Effector memory CD4-positive, alpha-beta T cell (primary cell): ENCODE data around the gene MYDGF.

Experiments used
- DNase-seq, 3 donors: peaks; one replicate each; pipeline ENCODE4 v3.0.0-alpha.2; 2020
- H3K27ac ChIP-seq: 2 replicates; pipeline ENCODE4 v1.7.0; 2013; ENCODE audit warnings: mild to moderate bottlenecking, low read length, moderate library complexity; ENCODE audit not compliant: insufficient read depth, poor library complexity, severe bottlenecking
- H3K27me3 ChIP-seq: replicated peaks from 2 replicates; pipeline ENCODE4 v1.7.0; 2013; ENCODE audit warnings: mild to moderate bottlenecking, low read length; ENCODE audit not compliant: insufficient read depth, control insufficient read depth, poor library complexity, severe bottlenecking
- H3K36me3 ChIP-seq: 2 replicates; pipeline ENCODE4 v1.7.0; 2013; ENCODE audit warnings: mild to moderate bottlenecking, low read length, moderate library complexity; ENCODE audit not compliant: control insufficient read depth, insufficient read depth
- H3K4me1 ChIP-seq: 2 replicates; pipeline ENCODE4 v1.7.0; 2013; ENCODE audit warnings: low read length, mild to moderate bottlenecking; ENCODE audit not compliant: control insufficient read depth, insufficient read depth, poor library complexity, severe bottlenecking
- H3K4me3 ChIP-seq: 2 replicates; pipeline ENCODE4 v1.7.0; 2013; ENCODE audit warnings: low read length, low read depth, mild to moderate bottlenecking; ENCODE audit not compliant: insufficient read depth, poor library complexity, severe bottlenecking
- H3K9me3 ChIP-seq: 2 replicates; pipeline ENCODE4 v1.7.0; 2013; ENCODE audit warnings: mild to moderate bottlenecking, low read length, moderate library complexity; ENCODE audit not compliant: control insufficient read depth

The MYDGF gene

GRCh38 chr19:4711211-4711610, 41.1 kb upstream of the MYDGF start:
- peaks cover 61% of the 10 kb centered on the region for H3K36me3 ChIP-seq
- no peak overlapping the region for H3K27ac ChIP-seq
- H3K9me3 ChIP-seq = no peaks in the 10 kb centered on the region
- H3K4me1 ChIP-seq = no peaks in the 10 kb centered on the region
- no peaks in the 10 kb centered on the region for H3K27me3 ChIP-seq
- no peak for DNase-seq
- H3K4me3 ChIP-seq = no peak overlapping the region

- H3K27ac ChIP-seq = no peak overlapping the region
- H3K36me3 ChIP-seq = peaks cover 60% of the 10 kb centered on the region
- no peaks in the 10 kb centered on the region for H3K9me3 ChIP-seq
- no peaks in the 10 kb centered on the region for H3K27me3 ChIP-seq
- H3K4me1 ChIP-seq = no peaks in the 10 kb centered on the region
- no peak overlapping the region for H3K4me3 ChIP-seq
- DNase-seq = no peak
Measured at GRCh38 chr19:4710281-4710600, 40.1 kb upstream of the MYDGF start.

GRCh38 chr19:4709440-4710280, 39.5 kb upstream of the MYDGF start:
- Histone ChIP-seq H3K36me3 (peaks cover 60% of the 10 kb centered on the region), H3K27ac (no peak overlapping the region), H3K4me3 (no peak overlapping the region), H3K4me1 (no peaks in the 10 kb centered on the region), H3K9me3 (no peaks in the 10 kb centered on the region), H3K27me3 (no peaks in the 10 kb centered on the region)
- no peak for DNase-seq

- Histone ChIP-seq H3K27ac (no peak overlapping the region), H3K36me3 (peaks cover 55% of the 10 kb centered on the region)
Measured at GRCh38 chr19:4707956-4708650, 38.0 kb upstream of the MYDGF start.

GRCh38 chr19:4707322-4707721, 37.2 kb upstream of the MYDGF start:
- Histone ChIP-seq H3K27ac (no peak overlapping the region), H3K27me3 (no peaks in the 10 kb centered on the region), H3K4me3 (no peak overlapping the region), H3K4me1 (no peaks in the 10 kb centered on the region), H3K36me3 (peaks cover 54% of the 10 kb centered on the region), H3K9me3 (no peaks in the 10 kb centered on the region)
- no peak for DNase-seq

More at GRCh38 chr19:4707956-4708650, 38.0 kb upstream of the MYDGF start:
- H3K4me1 ChIP-seq = no peaks in the 10 kb centered on the region
- no peak overlapping the region for H3K4me3 ChIP-seq
- H3K27me3 ChIP-seq = no peaks in the 10 kb centered on the region
- H3K9me3 ChIP-seq = no peaks in the 10 kb centered on the region
- DNase-seq = no peak

GRCh38 chr19:4705413-4706131, 35.4 kb upstream of the MYDGF start:
- H3K27ac ChIP-seq = no peak overlapping the region
- H3K27me3 ChIP-seq = no peaks in the 10 kb centered on the region
- no peaks in the 10 kb centered on the region for H3K9me3 ChIP-seq
- peaks cover 56% of the 10 kb centered on the region for H3K36me3 ChIP-seq
- no peaks in the 10 kb centered on the region for H3K4me1 ChIP-seq
- no peak for DNase-seq
- no peak overlapping the region for H3K4me3 ChIP-seq

- Histone ChIP-seq H3K4me1 (no peaks in the 10 kb centered on the region), H3K36me3 (peaks cover 61% of the 10 kb centered on the region)
- no peak for DNase-seq
Measured at GRCh38 chr19:4704317-4704673, 34.2 kb upstream of the MYDGF start.

GRCh38 chr19:4703671-4704316, 33.7 kb upstream of the MYDGF start:
- no peaks in the 10 kb centered on the region for H3K27me3 ChIP-seq
- no peak overlapping the region for H3K4me3 ChIP-seq

More at GRCh38 chr19:4704317-4704673, 34.2 kb upstream of the MYDGF start:
- no peaks in the 10 kb centered on the region for H3K27me3 ChIP-seq
- H3K4me3 ChIP-seq = no peak overlapping the region
- H3K9me3 ChIP-seq = no peaks in the 10 kb centered on the region
- no peak overlapping the region for H3K27ac ChIP-seq

GRCh38 chr19:4702764-4703163, 32.6 kb upstream of the MYDGF start:
- DNase-seq = no peak
- H3K27me3 ChIP-seq = no peaks in the 10 kb centered on the region
- no peak overlapping the region for H3K27ac ChIP-seq
- H3K9me3 ChIP-seq = no peaks in the 10 kb centered on the region
- H3K4me3 ChIP-seq = no peak overlapping the region
- H3K4me1 ChIP-seq = no peaks in the 10 kb centered on the region
- H3K36me3 ChIP-seq = peaks cover 69% of the 10 kb centered on the region

More at GRCh38 chr19:4703671-4704316, 33.7 kb upstream of the MYDGF start:
- no peak for DNase-seq
- Histone ChIP-seq H3K4me1 (no peaks in the 10 kb centered on the region), H3K9me3 (no peaks in the 10 kb centered on the region), H3K36me3 (peaks cover 63% of the 10 kb centered on the region), H3K27ac (no peak overlapping the region)
